ENCODE data around the gene PROM2. TPM values are rescaled to one million over a fixed set of nuclear protein-coding genes. Genes with fewer than 3 reads are reported as not detected.

The PROM2 gene
- total and polyA plus RNA-seq, 11 donors = 0.35 to 1.9 (median 1.1) TPM

DNA sequence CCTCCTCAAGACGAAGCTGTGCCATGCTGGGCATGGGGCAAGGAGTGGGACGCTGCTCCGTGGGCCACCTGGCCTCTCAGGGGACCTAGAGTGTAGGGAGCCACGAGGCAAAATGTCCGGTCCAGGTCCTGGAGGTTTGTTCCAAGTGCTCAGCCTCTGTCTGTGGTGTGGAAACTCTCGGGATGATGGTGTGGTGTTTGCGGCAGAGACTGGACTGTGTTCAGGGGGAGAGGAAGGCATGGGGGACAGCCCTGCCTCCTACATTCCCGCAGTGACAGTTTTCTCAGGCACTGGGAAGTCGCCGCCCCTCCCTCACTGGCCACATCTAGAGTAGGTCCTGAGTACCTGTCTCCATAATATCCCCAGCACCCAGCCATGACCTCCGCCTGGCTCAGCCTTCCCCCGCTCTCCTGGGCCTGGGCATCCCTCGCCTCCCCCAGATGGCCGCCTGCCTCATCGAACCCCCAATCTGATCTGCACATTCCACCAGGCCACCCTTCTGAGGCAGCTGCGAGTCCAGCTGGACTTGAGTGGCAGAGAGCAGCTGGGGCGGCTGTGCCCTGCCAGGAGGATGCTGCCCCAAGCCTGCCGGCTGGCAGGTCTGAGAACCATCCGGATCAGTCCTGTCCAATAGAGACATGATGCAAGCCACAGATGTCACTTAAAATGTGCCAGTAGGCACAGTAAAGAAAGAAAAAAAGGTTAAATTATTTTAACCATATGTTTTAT lies 29.1 kb downstream of the PROM2 start:
- Histone ChIP-seq H3K4me3 (no peak overlapping the region), H3K4me1 (no peaks in the 10 kb centered on the region), H3K9me3 (no peaks in the 10 kb centered on the region), H3K36me3 (no peaks in the 10 kb centered on the region), H3K27me3 (peaks cover 0 to 35% (median 4%) of the 10 kb centered on the region in 9 donors), H3K27ac (no peak overlapping the region)
- TF ChIP-seq POLR2A (IDR thresholded peaks at IDR 0.05) = no peak
- 71 to 76% (median 74%) methylated on average over 19 of the region's 19 CpGs for WGBS, 4 donors
- intact Hi-C loops (cut with DNase I) = no loop called here
- ATAC-seq = no peak
- DNase-seq = no peak

DNA sequence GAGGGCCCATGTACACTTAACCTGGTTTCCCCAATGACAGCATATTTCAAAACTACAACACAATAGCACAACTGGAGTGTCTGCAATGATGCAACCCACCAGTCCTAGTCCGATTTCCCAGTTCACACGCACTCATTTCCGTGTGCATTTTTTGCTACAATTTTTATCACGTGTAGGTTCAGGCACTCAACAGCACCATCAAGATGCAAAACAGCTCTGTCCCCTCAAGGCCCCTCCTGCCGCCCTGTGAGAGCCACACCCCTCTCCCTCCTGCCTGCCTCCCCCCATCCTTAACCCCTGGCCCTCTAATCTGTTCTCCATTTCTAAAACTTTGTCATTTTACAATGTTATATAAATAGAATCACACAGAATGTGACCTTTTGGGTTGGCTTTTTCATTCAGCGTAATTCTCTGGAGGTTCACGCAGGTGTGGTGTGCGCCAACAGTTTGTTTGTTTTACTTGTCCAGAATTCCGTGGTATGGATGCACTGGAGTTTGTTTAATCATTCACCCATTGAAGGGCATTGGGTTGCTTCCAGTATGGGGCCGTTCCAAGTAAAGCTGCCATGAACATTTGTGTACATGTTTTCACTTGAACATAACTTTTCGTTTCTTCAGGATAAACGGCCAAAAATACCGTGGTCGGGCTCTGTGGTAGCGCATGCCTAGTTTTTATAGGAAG lies 31.3 kb downstream of the PROM2 start:
- no peak overlapping the region for H3K4me3 ChIP-seq
- peaks cover 0 to 21% (median 0%) of the 10 kb centered on the region in 9 donors for H3K27me3 ChIP-seq
- no peak overlapping the region for H3K27ac ChIP-seq
- TF ChIP-seq, protein P1, sequence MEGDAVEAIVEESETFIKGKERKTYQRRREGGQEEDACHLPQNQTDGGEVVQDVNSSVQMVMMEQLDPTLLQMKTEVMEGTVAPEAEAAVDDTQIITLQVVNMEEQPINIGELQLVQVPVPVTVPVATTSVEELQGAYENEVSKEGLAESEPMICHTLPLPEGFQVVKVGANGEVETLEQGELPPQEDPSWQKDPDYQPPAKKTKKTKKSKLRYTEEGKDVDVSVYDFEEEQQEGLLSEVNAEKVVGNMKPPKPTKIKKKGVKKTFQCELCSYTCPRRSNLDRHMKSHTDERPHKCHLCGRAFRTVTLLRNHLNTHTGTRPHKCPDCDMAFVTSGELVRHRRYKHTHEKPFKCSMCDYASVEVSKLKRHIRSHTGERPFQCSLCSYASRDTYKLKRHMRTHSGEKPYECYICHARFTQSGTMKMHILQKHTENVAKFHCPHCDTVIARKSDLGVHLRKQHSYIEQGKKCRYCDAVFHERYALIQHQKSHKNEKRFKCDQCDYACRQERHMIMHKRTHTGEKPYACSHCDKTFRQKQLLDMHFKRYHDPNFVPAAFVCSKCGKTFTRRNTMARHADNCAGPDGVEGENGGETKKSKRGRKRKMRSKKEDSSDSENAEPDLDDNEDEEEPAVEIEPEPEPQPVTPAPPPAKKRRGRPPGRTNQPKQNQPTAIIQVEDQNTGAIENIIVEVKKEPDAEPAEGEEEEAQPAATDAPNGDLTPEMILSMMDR (IDR thresholded peaks at IDR 0.05) = no peak
- TF ChIP-seq POLR2A (IDR thresholded peaks at IDR 0.05) = no peak
- WGBS, 4 donors = 71 to 75% (median 74%) methylated on average over 15 of the region's 15 CpGs
- ATAC-seq (no peak), DNase-seq (no peak)
- H3K4me1 ChIP-seq = no peaks in the 10 kb centered on the region
- H3K9me3 ChIP-seq = no peaks in the 10 kb centered on the region
- intact Hi-C loops (cut with DNase I) = no loop called here
- H3K36me3 ChIP-seq = no peaks in the 10 kb centered on the region

DNA sequence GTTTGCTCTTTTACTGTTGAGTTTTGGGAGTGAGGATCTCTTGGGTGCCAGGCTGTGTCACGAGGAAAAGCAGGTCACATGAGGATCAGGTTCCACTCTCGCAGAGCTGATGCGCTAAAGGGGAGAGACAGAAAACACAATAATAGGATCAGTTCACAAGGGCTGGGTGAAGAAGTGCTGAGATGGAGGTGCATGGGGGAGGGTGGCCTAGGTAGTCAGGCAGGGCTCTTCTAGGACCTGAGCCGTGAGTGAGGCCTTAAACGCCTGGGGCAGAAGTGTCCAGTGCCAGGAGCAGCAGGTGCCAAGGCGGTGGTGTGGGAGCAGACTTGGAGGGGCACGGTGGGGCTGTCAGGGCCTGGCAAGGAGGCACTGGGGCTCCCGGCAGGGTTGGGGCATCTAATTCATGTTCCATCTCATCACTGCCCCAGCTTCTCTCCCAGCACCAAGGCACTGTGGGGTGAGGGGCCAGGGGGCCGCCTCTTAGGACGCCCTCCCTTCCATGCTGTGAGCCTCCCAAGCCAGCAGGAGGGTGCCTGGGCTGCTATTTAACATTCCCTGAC lies 32.2 kb downstream of the PROM2 start:
- H3K27me3 ChIP-seq = peaks cover 0 to 16% (median 0%) of the 10 kb centered on the region in 9 donors
- TF ChIP-seq, protein P1 (IDR thresholded peaks at IDR 0.05) = no peak
- no peak for TF ChIP-seq POLR2A (IDR thresholded peaks at IDR 0.05)
- DNase-seq (no peak), ATAC-seq (no peak)
- intact Hi-C loops (cut with DNase I) = no loop called here
- no peak overlapping the region for H3K27ac ChIP-seq
- no peaks in the 10 kb centered on the region for H3K9me3 ChIP-seq
- no peaks in the 10 kb centered on the region for H3K36me3 ChIP-seq
- no peaks in the 10 kb centered on the region for H3K4me1 ChIP-seq
- no peak overlapping the region for H3K4me3 ChIP-seq
- 80 to 83% (median 81%) methylated on average over 10 of the region's 10 CpGs for WGBS, 4 donors

DNA sequence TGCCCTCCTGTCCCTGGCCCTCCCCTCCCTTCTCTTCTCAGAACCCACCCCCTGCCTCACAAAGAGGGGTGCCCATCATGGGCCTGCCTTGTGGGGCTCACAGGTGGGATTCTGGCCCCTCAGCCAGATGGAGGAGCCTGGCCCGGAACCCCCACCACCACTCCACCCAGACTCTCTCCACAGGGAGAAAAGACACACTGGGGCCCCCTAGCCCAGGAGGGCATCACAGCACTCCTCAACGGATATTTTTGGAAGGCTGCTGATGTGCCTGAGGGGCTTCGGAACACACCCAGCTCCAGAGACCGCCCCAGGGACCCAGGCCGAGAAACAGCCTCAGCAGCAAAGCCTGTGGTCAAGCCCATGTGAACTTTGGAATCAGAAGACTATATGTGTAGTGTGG lies 32.8 kb downstream of the PROM2 start:
- intact Hi-C loops (cut with DNase I) = no loop called here
- Histone ChIP-seq H3K36me3 (no peaks in the 10 kb centered on the region), H3K9me3 (no peaks in the 10 kb centered on the region), H3K4me1 (no peaks in the 10 kb centered on the region), H3K4me3 (no peak overlapping the region), H3K27me3 (peaks cover 0 to 16% (median 0%) of the 10 kb centered on the region in 9 donors), H3K27ac (no peak overlapping the region)
- ATAC-seq (no peak), DNase-seq (no peak)
- WGBS, 4 donors = 64 to 79% (median 78%) methylated on average over 2 to 5 of the region's 5 CpGs
- TF ChIP-seq POLR2A (IDR thresholded peaks at IDR 0.05) = no peak
- TF ChIP-seq, protein P1 (IDR thresholded peaks at IDR 0.05) = no peak
